Subcutaneous adipose tissue (tissue), 4 donors: ENCODE measurements around the gene LRRN2. TPM values are rescaled to one million over a fixed set of nuclear protein-coding genes. Genes with fewer than 3 reads are reported as not detected.

Experiments
- total RNA-seq, 4 donors: library from RNA; depleted of rRNA; stranded (reverse); fragments of >200 nt; gene quantifications; one replicate each; pipeline ENCODE4 v1.1.0, GENCODE V29; 2016
- TF ChIP-seq, protein P1 (sequence below): fragments of 450-650 bp; IDR thresholded peaks from one replicate; pipeline ENCODE4 v1.5.1; 2016; ENCODE audit warnings: low read depth, mild to moderate bottlenecking, control low read depth, antibody characterized with exemption, moderate library complexity

The LRRN2 gene
- total RNA-seq, 4 donors from 2014 or later, result 0.17 to 0.38 TPM; not detected in 2

DNA sequence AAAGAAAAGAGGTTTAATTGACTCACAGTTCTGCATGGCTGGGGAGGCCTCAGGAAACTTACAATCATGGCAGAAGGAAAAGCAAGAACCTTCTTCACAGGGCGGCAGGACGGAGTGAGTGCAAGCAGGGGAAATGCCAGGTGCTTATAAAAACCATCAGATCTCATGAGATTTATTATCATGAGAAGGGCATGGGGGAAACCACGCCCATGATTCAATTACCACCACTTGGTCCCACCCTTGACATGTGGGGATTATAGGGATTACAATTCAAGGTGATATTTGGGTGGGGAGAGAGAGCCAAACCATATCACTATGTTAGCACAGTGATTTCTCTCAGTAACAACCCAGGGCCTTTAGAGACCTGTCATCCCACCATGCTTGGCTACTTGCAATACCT, 39.9 kb downstream of the LRRN2 start:
- TF ChIP-seq, protein P1, sequence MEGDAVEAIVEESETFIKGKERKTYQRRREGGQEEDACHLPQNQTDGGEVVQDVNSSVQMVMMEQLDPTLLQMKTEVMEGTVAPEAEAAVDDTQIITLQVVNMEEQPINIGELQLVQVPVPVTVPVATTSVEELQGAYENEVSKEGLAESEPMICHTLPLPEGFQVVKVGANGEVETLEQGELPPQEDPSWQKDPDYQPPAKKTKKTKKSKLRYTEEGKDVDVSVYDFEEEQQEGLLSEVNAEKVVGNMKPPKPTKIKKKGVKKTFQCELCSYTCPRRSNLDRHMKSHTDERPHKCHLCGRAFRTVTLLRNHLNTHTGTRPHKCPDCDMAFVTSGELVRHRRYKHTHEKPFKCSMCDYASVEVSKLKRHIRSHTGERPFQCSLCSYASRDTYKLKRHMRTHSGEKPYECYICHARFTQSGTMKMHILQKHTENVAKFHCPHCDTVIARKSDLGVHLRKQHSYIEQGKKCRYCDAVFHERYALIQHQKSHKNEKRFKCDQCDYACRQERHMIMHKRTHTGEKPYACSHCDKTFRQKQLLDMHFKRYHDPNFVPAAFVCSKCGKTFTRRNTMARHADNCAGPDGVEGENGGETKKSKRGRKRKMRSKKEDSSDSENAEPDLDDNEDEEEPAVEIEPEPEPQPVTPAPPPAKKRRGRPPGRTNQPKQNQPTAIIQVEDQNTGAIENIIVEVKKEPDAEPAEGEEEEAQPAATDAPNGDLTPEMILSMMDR, result no peak

DNA sequence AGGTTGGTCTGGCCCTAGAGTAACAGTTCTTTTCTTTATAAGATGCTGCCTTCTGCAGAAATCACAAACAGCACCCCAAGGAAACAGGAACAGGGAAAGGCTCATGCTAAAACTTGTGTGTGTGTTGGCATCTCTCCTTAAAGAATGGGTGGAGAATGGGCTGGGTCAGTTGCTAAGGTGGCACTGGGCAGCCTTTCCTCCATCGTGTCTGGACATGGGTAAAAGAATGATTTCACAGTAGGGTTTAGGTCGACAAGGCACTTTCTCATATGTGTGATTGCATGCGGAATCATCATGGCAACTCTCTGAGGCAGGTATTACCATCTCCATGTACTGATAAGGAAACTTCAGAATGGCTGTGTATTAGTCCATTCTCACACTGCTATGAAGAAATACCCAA, 40.3 kb downstream of the LRRN2 start:
- TF ChIP-seq, protein P1, result no peak

DNA sequence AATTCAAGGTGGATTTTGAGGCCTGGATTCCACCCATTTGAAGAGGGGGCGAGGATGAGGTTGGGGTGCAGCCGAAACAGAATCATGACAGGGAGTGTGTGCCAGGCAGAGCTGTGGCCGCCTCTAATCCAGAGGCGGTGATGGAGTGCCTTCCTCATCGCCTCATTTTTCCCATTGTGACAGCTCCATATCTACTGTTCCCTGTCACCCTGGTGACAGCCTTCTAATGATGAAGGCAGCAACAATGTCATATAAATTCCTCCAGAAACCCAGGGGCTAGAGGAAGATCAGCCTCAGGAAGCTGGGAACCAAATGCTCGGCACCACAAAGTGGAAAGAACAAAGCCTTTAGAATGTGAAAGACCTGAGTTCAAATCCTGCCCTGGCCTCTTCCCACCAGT, 42.0 kb downstream of the LRRN2 start:
- TF ChIP-seq, protein P1, result no peak

DNA sequence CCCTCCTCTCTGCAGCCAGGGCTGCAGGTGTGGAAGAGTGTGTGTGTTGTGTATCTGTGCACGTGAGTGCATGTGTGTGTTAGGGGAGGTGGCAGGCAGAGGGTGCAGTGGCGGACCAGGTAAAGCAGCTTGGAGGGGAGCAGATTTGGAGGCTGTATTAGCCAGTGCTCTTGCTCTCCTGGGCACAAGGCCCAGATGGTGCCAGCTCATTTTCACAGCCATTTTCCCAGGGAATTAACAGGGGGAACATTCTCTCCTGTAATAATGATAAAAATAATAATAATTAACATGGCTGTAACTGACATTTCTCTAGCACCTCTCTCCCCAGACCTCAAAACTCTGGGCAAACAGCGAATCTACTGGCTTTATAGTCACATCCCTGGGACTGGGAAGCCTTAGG, 43.6 kb downstream of the LRRN2 start:
- TF ChIP-seq, protein P1, result no peak

DNA sequence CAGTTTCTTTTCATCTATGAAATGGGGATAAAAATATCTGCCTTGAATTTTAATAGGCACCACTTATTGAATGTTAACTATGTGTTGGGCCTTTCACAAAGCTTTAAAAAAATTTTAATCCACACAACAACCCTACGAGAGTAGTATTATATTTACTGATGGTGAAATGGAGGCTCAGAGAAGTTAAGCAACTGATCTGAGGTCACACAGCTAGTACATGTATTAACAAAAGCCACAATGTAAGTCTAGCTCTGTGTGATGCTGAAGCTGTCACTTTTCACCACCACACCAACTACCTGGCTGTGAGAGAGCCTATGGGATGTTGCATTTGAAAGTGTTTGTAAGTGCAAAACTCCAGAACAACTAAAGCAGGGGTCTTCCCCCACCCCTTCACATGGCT, 44.1 kb downstream of the LRRN2 start:
- TF ChIP-seq, protein P1, result no peak

DNA sequence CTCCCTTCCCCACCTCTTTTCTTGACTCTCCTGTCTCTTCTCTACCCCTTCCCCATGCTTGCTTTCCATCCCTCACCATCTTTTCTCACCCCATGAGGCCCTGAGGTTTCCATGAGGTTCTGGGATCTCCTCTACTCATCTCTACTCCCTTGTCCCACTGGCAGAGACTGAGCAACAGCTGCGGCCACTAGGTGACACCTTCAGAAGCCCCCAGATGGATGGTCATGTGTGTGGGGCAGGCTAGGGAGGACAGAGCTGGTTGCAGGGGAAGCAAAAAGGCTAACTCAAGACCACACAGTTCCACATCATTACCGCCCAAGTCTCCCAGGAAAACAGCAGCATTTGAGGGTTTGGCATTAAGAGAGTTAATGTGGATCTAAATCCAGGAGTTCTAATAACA, 45.0 kb downstream of the LRRN2 start:
- TF ChIP-seq, protein P1, result no peak

DNA sequence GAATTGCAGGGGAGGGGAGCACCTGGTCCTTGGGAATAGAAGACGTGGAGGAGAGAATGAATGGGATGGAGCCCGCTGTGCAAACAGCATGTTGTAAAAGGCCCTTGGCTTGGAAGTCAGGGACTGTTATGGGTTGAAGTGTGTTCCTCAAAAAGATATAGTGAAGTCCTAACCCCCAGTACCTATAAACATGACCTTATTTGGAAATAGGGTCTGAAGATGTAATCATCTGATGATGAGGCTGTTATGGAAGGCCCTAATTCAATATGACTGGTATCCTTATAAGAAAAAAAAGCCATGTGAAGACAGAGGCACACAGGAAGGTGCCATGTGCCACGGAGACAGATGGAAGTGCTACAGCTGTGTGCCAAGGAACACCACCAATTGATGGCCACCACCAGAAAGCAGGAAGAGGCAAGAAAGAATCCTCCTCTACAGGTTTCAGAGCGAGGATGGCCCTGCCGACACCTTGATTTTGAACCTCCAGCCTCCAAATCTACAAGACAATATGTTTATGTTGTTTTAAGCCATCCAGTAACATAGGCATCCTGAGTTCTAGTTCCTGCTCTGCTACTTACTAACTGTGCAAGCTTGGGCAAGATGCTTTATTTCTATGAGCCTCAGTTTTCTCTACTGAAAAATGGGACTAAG, 51.2 kb downstream of the LRRN2 start:
- TF ChIP-seq, protein P1, result no peak
